ENCODE data around the gene TMEM196. TPM values are rescaled to one million over a fixed set of nuclear protein-coding genes. Genes with fewer than 3 reads are reported as not detected.

TMEM196 gene
- total RNA-seq, 4 donors from 2014 or later, result 0.12 to 0.82 TPM; not detected in 2

DNA sequence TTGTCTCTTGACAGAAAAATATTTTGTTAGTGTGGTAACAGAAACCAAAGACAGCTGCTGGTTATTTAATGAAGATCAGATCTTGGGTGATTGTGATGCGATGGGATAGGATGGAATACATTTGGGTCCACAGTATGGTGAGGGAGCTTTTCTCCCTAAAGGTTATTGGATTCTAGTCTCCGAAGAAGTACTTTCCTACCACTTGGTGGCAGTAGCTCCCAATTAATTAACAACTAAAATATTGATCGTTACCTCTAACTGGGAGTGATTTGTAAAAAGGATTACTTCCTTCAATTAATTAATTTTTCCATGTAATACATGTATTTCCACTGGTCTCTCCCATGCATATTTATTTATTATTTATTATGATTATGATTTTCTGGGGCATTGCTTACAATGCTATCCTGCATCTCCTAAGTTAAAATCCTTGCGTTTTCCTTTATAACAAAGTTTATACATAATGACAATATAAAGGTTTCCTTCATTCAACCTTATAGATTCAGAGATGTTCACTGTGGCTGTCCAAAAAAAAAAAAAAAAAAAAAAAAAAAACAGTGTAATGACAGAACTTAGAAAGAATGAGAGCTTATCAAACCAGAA, 25.6 kb downstream of the TMEM196 start:
- ATAC-seq (ENCODE audit: low FRiP score) (no peak), DNase-seq (ENCODE audit: low spot score) (no peak)
- TF ChIP-seq, protein P1, sequence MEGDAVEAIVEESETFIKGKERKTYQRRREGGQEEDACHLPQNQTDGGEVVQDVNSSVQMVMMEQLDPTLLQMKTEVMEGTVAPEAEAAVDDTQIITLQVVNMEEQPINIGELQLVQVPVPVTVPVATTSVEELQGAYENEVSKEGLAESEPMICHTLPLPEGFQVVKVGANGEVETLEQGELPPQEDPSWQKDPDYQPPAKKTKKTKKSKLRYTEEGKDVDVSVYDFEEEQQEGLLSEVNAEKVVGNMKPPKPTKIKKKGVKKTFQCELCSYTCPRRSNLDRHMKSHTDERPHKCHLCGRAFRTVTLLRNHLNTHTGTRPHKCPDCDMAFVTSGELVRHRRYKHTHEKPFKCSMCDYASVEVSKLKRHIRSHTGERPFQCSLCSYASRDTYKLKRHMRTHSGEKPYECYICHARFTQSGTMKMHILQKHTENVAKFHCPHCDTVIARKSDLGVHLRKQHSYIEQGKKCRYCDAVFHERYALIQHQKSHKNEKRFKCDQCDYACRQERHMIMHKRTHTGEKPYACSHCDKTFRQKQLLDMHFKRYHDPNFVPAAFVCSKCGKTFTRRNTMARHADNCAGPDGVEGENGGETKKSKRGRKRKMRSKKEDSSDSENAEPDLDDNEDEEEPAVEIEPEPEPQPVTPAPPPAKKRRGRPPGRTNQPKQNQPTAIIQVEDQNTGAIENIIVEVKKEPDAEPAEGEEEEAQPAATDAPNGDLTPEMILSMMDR (IDR thresholded peaks at IDR 0.05), result peak in 1 of 3 donors; percentile 19

DNA sequence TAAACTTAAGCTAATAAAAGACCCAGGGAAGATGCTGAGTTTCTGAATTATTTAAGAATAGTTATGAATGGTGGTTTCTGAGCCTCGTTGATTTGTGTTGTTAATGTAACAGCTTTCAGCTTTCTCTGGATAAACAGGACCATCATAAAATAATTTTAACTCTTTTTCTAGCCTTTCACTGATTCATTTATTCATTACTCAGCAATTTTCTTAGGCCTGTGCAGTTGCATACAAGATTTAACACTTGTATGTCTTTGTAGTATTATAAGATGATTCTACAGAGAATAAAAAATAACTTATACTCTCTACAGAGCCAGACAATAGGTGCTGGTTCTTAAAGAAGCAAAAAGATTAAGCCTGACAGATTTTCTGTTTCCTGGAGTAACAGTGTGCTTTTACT, 29.3 kb downstream of the TMEM196 start:
- ATAC-seq (ENCODE audit: low FRiP score), result no peak
- TF ChIP-seq, protein P1 (IDR thresholded peaks at IDR 0.05), result no peak
- DNase-seq (ENCODE audit: low spot score), result no peak

DNA sequence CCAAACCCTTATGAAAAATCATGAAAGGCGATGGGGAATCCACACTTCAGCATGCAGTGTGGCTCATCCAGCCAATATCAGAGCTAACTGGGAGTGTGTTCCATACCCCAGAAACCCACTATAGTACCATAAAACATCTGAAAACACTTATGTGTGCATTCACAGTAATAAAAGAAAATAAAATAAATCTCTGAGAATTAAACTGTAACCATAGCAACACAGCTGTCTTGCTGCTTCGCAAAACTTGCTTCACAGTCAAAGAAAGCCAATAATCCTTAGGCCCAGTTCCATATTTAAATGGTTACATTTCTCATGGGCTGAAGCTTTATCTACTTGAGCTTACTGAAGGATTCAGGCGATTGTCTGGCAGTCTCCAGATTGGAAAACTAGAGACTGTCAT, 44.7 kb downstream of the TMEM196 start:
- TF ChIP-seq, protein P1 (IDR thresholded peaks at IDR 0.05), result no peak
- DNase-seq (ENCODE audit: low spot score), result no peak
- ATAC-seq (ENCODE audit: low FRiP score), result no peak

DNA sequence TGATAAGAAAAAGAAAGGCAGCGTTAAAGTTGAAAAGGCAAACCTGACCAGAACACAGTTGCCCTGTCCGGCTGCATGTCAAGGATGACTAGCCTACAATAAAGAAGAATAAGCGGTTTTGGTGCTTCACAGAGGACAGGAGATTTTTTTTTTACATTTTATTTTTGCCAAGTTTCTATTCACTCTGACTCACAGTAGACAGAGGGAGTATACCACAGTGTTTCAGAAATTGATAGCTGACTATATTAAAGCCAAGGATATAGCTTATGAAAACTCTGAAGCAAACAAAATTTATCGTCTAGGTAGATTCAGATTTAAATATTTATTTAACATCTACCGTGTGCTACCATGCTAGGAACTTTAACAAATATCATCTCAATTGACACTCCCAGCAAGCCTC, 47.6 kb downstream of the TMEM196 start:
- TF ChIP-seq, protein P1 (IDR thresholded peaks at IDR 0.05), result no peak
- no peak for DNase-seq (ENCODE audit: low spot score)
- no peak for ATAC-seq (ENCODE audit: low FRiP score)

DNA sequence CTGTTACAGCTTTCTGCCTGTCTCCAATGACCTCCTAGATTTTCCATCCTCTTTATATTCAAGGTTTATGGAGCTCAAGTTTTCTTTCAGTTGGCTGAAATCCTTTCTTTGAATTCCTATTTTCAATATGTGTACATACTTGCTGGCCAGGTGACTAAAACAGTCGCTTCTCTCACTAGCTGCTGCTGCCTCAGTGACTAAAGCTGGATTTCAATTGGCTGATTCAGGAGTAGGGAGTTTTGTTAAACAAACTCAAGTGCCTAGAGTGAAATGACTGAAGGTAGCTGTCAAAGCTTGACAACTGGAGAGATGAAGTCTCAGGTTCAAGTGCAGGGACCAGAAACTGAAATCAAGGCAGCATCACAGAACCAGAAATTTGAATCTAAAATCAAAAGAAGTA, 57.9 kb downstream of the TMEM196 start:
- TF ChIP-seq, protein P1 (IDR thresholded peaks at IDR 0.05), result no peak
- ATAC-seq (ENCODE audit: low FRiP score) (no peak), DNase-seq (ENCODE audit: low spot score) (no peak)

DNA sequence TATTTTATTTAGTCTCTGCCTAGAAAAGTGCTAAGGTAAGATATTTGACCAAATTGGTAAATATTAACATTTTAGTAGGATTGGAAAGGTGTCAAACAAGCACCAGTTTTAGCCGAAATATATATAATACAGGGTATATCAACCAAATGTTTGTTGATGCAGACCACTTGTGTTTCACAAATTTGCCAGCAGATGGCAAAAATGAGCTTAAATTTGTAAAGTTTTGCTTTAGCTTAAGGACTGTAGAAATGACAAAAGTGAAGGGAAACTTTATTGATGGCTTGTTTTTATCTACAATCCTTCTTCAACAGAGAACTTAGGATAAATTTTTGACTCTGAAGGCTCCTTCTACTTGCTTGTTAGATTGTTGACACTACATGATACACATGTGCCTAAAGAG, 59.7 kb downstream of the TMEM196 start:
- DNase-seq (ENCODE audit: low spot score) (no peak), ATAC-seq (ENCODE audit: low FRiP score) (no peak)
- TF ChIP-seq, protein P1 (IDR thresholded peaks at IDR 0.05), result no peak

DNA sequence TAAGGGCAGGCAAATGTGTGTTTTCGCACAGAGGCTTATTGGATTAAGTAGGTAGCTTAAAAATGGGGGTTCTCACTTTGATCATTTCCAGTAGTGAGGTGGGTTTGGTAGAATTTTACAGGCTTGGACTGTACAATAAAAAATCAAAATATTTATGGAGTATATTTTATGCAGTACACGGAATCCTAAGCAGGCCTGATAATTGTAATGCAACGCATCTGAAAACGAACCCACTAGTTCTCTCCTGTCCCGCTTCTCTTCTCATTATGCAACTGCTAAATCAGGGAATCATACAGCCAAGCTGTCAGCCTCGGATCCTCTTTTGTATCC, 64.2 kb downstream of the TMEM196 start:
- TF ChIP-seq, protein P1 (IDR thresholded peaks at IDR 0.05), result no peak
- no peak for DNase-seq (ENCODE audit: low spot score)
- no peak for ATAC-seq (ENCODE audit: low FRiP score)

Data from omental fat pad (tissue), 4 donors.